ENCODE measurements around the gene WDR37.
A peak's percentile ranks its signal among the peaks of the same experiment; 100 is the strongest.
"Not testable (repeated sequence)": the region's sequence is repeated elsewhere in the genome, so short reads cannot be mapped to it uniquely, and the experiment has no call there.

The WDR37 gene

DNA sequence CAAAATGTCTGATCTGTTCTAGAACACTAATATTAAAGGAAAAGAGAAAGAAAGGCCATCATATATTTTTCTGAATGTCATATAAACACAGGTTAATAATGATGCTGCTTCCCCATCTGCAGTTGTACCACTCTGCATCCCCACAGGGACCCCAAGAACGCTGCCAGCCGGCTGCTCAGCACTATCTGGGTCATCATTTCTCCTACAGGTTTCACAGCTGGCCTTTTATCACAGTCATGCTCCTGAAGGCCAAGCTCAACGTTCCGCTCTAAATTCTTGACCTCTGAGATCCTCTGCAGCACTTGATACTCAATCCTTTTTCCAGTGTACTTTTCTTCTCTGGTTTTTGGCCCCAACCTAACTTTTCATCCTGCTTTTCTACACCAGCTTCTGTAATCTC lies 12.0 kb upstream of the WDR37 start:
- DNase-seq: no peak

DNA sequence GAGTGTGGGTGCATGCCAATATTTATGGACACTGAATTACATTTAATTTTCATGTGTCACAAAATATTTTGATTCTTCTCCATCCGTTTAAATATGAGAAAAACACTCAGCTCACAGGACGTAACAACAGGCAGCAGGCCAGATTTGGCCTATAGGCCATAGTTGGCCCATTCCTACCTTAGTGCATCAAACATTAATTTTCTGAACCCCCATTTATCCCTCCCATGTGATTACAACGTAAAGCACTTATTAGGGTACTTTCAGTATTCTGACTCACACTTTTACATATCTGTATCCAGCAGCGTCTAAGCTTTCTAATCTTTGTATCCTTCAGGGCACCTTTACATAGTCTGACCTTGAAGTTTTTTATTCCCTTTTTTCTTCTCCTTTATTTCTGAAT lies 11.2 kb upstream of the WDR37 start:
- no peak for DNase-seq

DNA sequence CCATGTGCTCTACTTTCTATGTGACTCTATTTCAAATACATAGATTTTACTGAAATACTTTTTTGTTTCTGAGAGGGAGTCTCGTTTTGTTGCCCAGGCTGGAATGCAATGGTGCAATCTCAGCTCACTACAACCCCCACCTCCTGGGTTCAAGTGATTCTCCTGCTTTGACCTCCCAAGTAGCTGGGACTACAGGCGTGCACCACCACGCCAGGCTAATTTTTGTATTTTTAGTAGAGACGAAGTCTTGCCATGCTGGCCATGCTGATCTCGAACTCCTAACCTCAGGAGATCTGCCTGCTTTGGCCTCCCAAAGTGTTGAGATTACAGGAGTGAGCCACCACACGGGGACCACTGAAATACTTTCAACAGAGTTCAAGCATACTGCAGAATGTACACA lies 10.8 kb upstream of the WDR37 start:
- DNase-seq: no peak

DNA sequence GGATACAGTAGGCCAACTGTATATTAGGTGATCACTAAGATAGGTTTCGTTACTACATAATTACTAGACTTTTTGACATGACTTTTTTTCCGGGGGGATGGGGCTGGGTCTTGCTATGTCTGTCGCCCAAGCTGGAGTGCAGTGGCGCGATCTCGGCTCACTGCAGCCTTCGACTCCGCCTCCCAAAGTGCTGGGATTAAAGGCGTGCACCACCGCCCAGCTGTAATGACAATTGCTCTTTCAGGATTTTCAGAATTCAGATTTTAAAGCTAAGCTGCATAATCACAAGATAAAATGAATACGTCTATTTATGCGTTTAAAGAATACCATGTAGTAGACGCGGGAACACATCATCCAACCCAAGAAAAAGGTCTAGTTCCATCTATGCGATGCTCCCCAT lies 8.2 kb upstream of the WDR37 start:
- peak in 1 of 2 experiments; percentile 41 for DNase-seq

DNA sequence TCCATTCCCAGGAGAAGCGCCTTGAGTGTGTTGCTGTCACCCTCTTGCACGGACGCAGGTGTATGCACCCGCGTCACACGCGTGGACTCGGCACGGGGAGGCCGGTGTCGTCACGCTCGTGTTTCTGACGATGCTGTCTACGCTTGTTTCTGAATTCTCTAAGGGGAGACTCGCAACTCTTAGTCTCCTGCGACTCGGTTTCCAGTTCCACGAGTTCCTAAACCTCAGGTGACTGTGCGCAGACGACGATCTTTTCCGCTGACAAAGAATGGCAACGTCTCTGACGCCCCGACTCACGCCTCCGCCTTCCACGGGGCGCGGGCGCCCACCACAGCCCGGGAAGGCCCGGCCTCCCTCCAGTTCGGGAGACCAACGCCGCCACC lies 7.8 kb upstream of the WDR37 start:
- no peak for DNase-seq

DNA sequence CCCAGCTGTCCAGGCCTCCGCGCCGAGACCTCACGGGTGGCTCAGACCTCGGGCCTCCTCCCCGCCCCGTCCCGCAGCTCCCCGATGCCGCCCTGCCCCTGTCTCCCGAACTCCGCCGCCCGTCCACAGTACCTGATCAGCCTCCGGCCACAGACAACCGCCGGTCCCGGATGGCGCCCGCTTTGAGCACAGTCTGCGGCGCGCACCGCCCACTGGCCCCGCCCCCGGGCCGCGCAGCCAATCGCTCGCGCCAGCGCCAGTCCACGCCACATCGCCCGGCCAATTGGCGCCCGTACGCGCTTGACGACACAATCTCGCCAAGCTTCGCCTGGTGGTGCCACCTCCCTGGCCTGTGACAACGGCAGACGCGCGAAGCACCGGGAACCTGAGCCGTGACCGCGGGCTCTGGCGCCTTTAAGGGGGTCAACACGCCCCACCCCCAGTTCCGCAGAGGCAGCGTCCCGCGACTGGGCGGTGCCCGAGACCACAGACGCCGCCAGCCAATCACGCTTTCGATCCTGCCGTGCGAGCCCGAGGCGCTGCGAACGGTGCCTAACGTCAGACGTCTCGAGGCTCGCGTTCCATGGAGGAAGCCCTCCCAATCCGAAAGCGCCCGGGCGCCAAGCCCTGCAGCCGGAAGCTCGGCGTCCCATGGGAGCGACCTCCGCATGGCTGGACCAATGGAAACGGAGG lies 7.3 kb upstream of the WDR37 start, which contains the start of gene IDI1:
TSS of gene IDI1 (minus strand) at position 388 of the 693 bp plus-strand sequence. CDS start at position 272, 116 bp downstream.
- DNase-seq: peak; percentile 96 to 97

DNA sequence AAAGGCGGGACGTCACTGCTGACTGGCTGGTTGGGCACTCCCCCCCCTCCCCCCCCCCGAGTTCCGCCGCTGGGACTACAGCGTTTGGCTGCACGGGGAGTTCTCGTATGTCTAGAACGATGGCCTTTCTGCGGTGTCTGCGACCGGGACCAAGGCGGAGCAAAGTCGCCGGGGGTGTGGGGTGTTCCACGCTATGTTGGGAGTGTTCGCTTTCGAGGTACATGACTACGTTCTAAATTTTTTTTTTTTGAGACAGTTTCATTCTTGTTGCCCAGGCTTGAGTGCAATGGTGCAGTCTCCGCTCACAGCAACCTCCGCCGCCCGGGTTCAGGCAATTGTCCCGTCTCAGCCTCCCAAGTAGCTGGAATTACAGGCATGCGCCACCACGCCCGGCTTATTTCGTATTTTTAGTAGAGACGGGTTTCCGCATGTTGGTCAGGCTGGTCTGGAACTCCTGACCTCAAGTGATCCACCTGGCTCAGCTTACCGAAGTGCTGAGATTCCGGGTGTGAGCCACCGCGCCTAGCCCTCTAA lies 6.7 kb upstream of the WDR37 start:
- no peak for DNase-seq

DNA sequence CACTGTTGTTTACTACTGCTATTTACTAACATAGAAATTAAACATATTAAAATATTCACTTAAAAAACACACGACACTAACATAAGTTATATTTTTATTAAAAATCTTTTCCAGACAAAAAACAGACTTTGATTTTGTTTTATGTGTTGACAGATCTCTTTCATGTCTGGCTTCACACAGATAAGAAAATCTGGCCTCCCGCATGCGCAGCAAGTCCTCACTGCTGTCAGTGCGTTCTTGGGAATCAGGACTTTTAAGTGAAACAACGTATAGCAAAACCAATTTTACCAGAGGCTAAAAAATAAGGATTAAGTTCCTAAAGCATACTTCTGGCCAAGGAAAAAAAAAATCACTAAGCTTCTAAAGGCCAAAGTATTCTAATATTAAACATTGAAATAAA lies 6.0 kb upstream of the WDR37 start:
- no peak for DNase-seq

DNA sequence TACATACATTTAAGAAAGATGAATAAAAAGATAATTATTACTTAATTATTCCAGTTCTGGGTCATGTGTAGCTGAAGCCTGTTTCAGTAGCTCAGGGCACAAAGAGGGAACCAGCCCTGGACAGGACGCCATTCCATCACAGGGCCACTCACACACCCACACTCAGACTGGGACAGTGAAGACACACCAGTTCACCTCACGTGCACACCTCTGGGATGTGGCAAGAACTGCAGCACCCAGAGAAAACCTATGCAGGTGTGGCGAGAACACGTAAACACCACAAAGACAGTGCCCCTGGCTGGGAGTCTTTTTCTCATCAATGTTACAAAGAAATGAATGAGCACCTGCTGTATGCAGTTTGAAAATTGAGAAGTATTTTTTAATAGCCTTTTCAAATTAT lies 5.6 kb upstream of the WDR37 start:
- DNase-seq: peak; percentile 54 to 56

DNA sequence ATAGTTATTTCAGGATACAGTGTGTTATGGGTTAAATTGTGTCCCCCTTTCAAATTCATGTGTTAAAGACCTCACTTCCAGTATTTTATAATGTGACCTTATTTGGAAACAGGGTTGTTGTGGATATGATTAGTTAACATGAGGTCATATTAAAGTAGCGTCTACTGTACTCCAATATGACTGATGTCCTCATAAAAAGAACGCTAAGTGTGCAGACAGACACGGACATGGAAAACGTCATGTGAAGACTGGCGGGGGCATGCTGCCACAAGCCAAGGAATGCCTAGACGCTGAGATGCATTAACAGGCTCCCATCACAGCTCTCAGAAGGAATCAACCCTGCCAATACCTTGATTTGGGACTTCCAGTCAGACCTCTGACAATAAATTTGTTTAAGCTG lies 1.5 kb upstream of the WDR37 start:
- DNase-seq: no peak

DNA sequence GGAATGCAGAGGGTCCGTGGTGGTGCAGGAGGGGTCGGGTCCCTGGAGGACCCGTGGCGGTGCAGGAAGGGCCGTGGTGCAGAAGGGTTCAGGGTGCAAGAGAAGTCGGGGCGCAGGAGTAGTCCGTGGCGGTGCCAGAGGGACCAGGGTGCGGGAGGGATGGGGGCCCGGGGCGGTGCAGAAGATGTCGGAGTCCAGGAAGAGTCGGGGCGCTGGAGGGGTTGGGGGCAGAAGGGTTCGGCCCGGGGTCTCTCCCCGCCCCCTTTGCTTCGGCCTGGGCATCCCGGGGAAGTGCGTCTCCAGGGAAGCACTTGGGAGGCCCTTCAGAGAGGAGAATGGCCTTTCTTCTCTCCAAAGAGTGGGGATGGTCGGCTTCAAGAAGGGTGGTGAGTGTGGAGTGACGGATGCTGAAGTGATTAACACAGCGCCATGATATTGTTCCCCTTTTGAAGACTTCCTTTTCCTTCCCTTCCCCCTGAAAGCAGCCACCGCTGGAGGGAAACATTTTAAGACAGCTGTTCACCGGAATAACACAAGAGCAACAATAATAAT lies 997 bp downstream of the WDR37 start:
- no peak for DNase-seq

DNA sequence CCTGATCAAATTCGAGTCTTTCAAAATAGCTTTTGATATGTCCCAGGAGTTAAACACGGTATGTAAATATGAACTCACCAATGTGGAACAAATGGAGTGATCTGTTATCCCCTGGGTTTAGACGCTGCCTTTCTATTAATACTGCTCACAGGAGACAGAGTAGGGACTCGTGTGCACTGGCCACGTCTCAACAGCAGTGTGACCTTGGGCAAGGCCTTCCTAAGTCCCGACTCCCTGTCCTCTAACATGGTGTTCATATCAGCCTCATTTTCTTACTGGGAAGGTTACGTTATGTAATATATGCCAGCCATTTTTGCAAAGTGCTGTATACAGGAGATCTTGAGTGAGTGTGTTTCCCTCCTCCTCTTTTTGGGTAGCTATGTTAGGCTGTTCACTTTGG lies 1.8 kb downstream of the WDR37 start:
- DNase-seq: no peak

DNA sequence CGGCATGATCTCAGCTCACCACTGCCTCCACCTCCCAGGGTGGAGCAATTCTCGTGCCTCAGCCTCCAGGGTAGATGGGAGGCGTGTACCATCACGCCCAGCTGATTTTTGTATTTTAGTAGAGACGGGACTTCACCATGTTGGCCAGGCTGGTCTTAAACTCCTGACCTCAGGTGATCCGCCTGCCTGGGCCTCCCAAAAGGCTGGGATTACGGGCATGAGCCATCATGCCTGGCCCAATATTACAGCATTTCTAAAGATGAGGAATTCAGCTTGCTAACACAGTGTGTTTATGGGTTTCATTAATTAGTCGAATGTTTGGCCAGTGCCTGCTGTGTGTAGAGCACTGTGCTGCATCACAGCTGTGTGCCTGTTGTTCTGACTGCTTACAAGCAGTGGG lies 3.7 kb downstream of the WDR37 start:
- no peak for DNase-seq

DNA sequence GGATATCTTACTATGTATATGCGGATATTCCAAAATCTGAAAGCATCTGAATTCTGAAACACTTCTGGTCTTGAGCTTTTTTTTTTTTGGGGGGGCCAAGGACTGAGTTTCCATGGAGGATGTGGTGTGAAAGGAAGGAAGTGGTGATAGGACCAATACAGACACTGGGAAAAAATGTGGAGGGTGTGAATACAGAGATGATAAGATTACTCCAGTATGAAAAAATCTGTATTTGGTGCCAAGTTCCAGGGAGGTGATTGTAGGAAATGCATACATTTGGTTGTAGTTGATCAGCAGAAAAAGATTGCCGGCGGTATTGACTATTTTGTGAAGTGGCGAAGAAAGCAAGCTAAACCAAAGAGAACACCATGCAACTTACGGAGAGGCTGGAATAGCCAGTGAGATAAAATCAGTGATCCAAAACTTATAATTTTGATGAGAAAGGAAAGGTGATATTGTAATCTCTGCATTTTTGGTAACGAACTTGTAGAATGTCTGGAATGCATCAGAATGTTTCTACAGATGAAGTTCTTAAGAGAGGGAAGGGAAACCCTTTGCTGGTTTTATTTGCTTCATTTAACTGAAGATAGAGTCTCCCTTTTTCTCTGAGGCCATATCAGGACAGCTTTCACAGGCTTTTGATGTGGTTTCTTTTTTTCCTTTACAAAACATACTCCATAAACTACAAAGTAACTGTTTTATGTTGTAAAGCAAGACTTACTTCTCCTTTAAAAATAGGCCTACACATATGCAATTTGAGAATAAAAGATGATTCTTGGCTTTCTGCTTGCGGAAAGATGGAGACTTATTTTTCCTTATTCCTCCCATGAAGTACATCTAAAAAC lies 6.0 kb downstream of the WDR37 start:
- DNase-seq: no peak

DNA sequence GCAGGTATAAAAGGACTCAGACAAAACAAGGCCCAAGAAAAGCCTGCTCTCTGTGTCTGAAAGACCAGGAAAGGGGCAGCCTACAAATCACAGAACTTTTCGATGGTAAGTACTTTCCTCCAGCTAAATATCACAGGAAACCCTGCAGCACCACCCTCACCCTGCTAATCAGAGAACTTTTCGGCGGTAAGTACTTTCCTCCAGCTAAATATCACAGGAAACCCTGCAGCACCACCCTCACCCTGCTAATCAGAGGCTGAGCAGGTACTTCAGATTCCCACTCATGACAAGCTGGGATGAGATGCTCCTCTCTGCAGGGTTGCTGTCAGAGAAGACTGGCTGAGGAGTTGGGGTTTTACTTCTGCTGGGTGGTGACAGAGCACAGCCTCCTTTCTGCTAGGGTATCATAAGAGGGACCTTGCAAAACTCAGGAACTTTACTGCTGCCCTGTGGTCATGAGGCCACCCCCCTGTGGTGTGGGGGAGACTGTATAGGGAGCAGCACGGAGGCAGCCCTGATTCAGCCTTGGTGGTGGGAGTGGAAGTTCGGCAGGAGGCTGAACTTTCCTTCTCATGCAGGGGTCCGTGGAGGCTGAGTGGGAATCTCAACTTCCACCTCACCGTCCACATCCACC lies 7.2 kb downstream of the WDR37 start:
- DNase-seq: peak in 1 of 2 experiments; percentile 42

DNA sequence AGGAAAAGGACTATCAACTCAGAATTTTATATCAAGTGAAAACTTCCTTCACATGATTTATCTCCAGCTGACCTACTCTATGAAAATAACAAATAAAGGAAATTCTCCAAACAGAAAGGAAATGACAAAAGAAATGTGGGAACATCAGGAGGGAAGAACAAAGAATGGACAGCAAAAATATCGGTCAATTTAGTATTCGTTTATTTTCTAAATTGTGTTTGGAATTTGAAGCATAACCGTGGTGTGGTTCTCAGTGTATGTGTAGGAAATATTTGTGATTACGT lies 8.7 kb downstream of the WDR37 start:
- no peak for DNase-seq

DNA sequence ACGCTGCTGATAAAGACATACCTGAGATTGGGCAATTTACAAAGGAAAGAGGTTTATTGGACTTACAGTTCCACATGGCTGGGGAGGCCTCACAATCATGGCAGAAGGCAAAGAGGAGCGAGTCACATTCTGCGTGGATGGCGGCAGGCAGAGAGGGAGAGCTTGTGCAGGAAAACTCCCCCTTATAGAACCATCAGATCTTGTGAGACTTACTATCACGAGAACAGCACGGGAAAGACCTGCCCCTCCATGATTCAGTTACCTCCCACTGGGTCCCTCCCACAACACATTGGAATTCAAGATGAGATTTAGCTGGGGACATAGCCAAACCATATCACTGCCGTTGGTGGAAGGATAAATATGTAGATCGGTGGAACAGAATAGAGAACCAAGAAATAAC lies 10.5 kb downstream of the WDR37 start:
- DNase-seq: not testable (repeated sequence)

DNA sequence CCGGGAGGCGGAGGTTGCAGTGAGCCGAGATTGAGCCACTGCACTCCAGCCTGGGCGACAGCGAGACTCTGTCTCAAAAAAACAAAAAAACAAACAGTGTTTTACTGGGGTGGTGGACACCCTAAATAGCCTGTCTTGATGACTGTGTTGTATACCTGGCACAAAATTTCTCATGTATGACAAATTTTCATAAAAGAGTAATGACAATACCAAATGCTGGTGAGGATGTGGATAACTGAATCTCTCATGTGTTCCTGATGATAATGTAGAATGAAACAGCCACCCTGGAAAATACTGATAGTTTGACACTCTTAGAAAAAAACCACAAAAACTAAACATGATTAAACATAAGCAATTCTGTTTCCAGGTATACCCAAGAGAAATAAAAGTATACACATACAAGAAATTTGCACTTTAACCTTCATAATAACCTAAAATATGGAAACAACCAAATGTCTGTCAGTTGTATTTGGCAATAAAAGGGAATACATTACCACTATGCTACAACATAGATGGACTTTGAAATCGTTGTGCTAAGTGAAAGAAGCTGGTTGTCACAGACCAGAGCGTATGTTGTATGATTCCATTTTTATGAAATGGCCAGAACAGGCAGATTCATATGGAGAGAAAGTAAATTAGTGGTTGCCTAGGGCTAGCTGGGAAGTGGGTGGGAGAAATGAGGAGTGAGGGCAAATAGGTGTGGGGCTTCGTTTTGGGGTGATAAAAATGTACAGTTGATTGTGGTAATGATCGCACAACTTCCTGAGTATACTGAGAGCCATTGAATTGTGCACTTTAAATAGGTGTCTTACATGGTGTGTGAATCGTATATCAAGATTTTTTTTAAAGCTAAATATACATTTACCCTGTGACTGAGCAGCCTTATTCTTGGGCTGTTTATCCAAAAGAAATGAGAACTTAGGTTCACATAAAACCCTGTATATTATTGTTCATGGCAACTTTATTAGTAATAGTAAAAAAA lies 12.5 kb downstream of the WDR37 start:
- no peak for DNase-seq

DNA sequence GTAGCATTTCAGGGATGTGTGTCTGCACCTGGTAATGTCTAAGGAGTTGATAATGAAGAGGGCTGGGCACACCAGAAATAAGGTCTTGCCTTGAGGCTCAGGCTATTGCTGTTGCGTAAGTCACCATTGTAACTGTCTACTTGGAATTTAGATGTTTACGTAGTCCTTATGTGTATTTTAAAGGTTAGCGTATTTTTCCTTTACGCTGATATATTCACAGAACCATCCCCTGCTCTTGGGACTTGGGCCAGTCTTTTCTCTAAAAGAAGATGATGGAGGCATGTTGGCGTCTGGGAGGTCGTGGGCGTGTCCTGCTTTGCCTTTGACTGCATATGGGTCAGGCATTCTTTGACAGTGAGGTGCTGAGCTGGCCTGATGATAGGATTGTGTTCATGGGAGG lies 14.7 kb downstream of the WDR37 start:
- DNase-seq: no peak

DNA sequence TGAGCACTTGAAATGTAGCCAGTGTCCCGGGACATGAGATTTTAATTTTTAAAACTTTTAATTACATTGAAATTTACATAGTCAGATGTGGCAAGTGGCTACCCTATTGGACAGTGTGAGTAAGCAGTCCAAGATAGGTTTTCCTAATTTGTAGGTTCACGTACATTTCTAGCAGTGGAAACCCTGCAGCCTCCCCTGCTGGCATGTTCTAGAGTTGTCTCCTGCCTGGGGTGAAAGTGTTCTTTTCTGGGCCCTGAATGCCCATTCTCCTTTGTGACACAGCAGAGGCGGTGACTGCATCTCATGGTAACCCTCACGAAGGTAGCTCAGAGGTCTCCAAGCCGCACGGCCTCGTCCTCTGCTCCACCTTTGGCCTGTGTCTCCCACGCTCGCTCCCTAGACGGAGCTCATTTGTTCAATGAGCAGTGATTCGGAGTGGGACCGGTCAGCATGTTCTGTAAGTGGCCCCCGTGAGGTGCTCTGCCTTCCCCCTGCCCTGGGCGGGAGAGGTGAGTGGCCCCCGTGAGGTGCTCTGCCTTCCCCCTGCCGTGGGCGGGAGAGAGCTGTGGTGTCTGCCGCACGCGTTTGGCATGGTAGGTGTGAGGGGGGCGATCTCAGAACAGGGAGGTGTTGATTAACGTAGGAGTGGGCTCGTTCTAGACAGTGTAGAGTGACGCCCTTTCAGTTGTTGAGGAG lies 18.0 kb downstream of the WDR37 start:
- no peak for DNase-seq

DNA sequence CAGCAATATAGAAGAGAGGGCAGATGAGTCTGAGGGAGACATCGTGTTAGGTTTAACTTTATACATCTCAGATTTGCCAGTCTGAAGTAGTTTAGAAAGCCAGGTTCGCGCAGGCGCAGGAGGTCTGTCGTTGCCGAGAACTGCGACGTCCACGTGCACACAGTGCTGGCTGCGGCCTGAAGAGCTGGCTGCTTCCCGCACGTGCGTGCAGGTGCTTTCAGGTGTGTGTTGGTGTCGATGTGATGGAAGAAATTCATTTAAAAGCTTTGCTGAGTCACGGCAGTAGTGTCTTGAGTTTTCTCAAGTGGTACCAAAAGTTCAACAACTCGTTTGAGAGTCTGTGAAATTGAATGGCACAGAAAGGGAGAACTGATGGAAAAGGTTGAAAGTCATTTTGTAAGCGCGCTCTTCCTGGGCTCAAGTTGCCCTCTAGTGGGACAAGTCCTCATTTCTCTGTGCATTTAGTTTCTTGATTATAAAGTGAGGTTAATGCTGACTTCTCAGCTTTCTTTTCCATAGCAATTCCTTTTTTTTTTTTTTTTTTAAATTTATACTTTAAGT lies 18.6 kb downstream of the WDR37 start:
- no peak for DNase-seq

Measured in activated T-cell treated with anti-CD3 and anti-CD28 coated beads, Interleukin-2, amount 50 U/mL, for 48 hours (primary cell).